GM23338 (cell line): ENCODE data around the gene GNL3.

ENCODE experiments used
- CREB1 ChIP-seq: fragments of 250-450 bp; sonication (Bioruptor Pico); IDR thresholded peaks from 2 replicates; pipeline ENCODE4 v1.5.0; 2020; ENCODE audit warnings: low read depth, mild to moderate bottlenecking, moderate library complexity
- CTCF ChIP-seq, 2 experiments: fragments of 200-600 bp in 1 of 2; sonication (generic) in 1 of 2; conservative IDR thresholded peaks; 2 replicates each; pipeline versions ENCODE4 v1.5.1 to v1.6.1; 2016 to 2017; ENCODE audit warnings: antibody characterized with exemption in 2 of 2, low read depth in 2 of 2, mild to moderate bottlenecking in 2 of 2, moderate library complexity in 1 of 2
- EZH2 ChIP-seq: fragments of 200-600 bp; sonication (generic); IDR thresholded peaks from one replicate; pipeline ENCODE4 v1.8.0; 2017; ENCODE audit warnings: antibody characterized with exemption, mild to moderate bottlenecking, low read depth; ENCODE audit not compliant: unreplicated experiment
- EZH2phosphoT487 ChIP-seq: fragments of 200-600 bp; sonication (generic); IDR thresholded peaks from one replicate; pipeline ENCODE4 v1.8.1; 2018; ENCODE audit warnings: antibody characterized with exemption; ENCODE audit not compliant: unreplicated experiment
- NANOG ChIP-seq: IDR thresholded peaks from 2 replicates; pipeline ENCODE4 v1.6.1; 2016; ENCODE audit warnings: antibody characterized with exemption, borderline replicate concordance
- POLR2AphosphoS5 ChIP-seq: IDR thresholded peaks from 2 replicates; pipeline ENCODE4 v1.6.1; 2016; ENCODE audit warnings: antibody characterized with exemption, low read depth
- REST ChIP-seq: IDR thresholded peaks from one replicate; pipeline ENCODE4 v1.6.1; 2018; ENCODE audit warnings: antibody characterized with exemption; ENCODE audit not compliant: unreplicated experiment
- ZNF114 ChIP-seq: fragments of 250-450 bp; sonication (Bioruptor Pico); IDR thresholded peaks from 2 replicates; pipeline ENCODE4 v1.5.0; 2020; ENCODE audit warnings: mild to moderate bottlenecking, moderate library complexity
- ZNF331 ChIP-seq: fragments of 250-450 bp; sonication (Bioruptor Pico); IDR thresholded peaks from 2 replicates; pipeline ENCODE4 v1.5.0; 2020; ENCODE audit warnings: low read depth, mild to moderate bottlenecking, moderate library complexity
- ZNF462 ChIP-seq: fragments of 250-450 bp; sonication (Bioruptor Pico); IDR thresholded peaks from 2 replicates; pipeline ENCODE4 v1.5.0; 2020; ENCODE audit warnings: mild to moderate bottlenecking, moderate library complexity

- TF ChIP-seq CTCF (conservative IDR thresholded peaks at IDR 0.05; ENCODE audit: low read depth in 2 of 2) (no peak), EZH2phosphoT487 (no peak), POLR2AphosphoS5 (no peak), ZNF331 (CRISPR knock-in tag) (no peak), CREB1 (CRISPR knock-in tag) (no peak), EZH2 (no peak), NANOG (no peak), REST (no peak), ZNF114 (CRISPR knock-in tag) (no peak), ZNF462 (CRISPR knock-in tag) (no peak)
Measured at GRCh38 chr3:52733256-52733891, 47.5 kb downstream of the GNL3 start.
